PC-3 (cell line): ENCODE results near the gene CBX7. TPM values are rescaled to one million over a fixed set of nuclear protein-coding genes. Genes with fewer than 3 reads are reported as not detected.
"Not testable (repeated sequence)": the region's sequence is repeated elsewhere in the genome, so short reads cannot be mapped to it uniquely, and the experiment has no call there.

Experiments used
- ATAC-seq: fragments of 200-7000 bp; cut with Tn5 transposase; 2 replicates; pipeline ENCODE4 v1.9.1; 2020; ENCODE audit warnings: mild to moderate bottlenecking, moderate library complexity
- BruUV-seq: library from RNA; stranded (reverse); fragments of 400-500 nt; replicated peaks from 2 replicates; lab custom pipeline; 2021; lab: Mats Ljungman, UMichigan
- CTCF ChIA-PET: fragments of 300-600 bp; sonication (Branson Sonifier 250); formaldehyde crosslinking; loops from one replicate; lab custom pipeline; 2022; ENCODE audit warnings: antibody characterized with exemption; lab: Charles Lee
- POLR2A ChIA-PET: fragments of 300-600 bp; sonication (Branson Sonifier 250); formaldehyde crosslinking; loops from one replicate; lab custom pipeline; 2022; ENCODE audit warnings: antibody characterized with exemption; ENCODE audit not compliant: unreplicated experiment; lab: Charles Lee
- DNase-seq: peaks from one replicate; pipeline ENCODE4 v3.0.0-alpha.2; 2015
- H2AFZ ChIP-seq: fragments of 300-600 bp; sonication (generic); 2 replicates; pipeline ENCODE4 v1.6.0; 2016; ENCODE audit warnings: antibody characterized with exemption, low read length
- H3F3A ChIP-seq: fragments of 300-600 bp; sonication (generic); one replicate; pipeline ENCODE4 v1.6.0; 2017; ENCODE audit warnings: antibody characterized with exemption, low read length, control low read depth, mild to moderate bottlenecking; ENCODE audit not compliant: unreplicated experiment
- H3K27ac ChIP-seq: fragments of 300-600 bp; sonication (generic); 2 replicates; pipeline ENCODE4 v1.5.1; 2016; ENCODE audit warnings: mild to moderate bottlenecking, low read length
- H3K27me3 ChIP-seq: fragments of 300-600 bp; sonication (generic); 2 replicates; pipeline ENCODE4 v1.6.1; 2016; ENCODE audit warnings: low read length, mixed read lengths
- H3K36me3 ChIP-seq: fragments of 300-600 bp; sonication (generic); 2 replicates; pipeline ENCODE4 v1.6.1; 2016; ENCODE audit warnings: low read depth, mixed run types, low read length, mixed read lengths
- H3K4me1 ChIP-seq: fragments of 300-600 bp; sonication (generic); 2 replicates; pipeline ENCODE4 v1.5.1; 2016; ENCODE audit warnings: low read length; ENCODE audit not compliant: insufficient read depth
- H3K4me2 ChIP-seq: fragments of 300-600 bp; sonication (generic); 2 replicates; pipeline ENCODE4 v1.6.0; 2016; ENCODE audit warnings: low read length
- H3K4me3 ChIP-seq: fragments of 300-600 bp; sonication (generic); 2 replicates; pipeline ENCODE4 v1.5.1; 2016; ENCODE audit warnings: mild to moderate bottlenecking, low read length, mixed read lengths
- H3K79me2 ChIP-seq: fragments of 300-600 bp; sonication (generic); 2 replicates; pipeline ENCODE4 v1.6.1; 2017; ENCODE audit warnings: low read length, mixed read lengths
- H3K9ac ChIP-seq: fragments of 300-600 bp; sonication (generic); 2 replicates; pipeline ENCODE4 v1.6.0; 2016; ENCODE audit warnings: mild to moderate bottlenecking, low read length
- H3K9me2 ChIP-seq: fragments of 300-600 bp; sonication (generic); replicated peaks from 2 replicates; pipeline ENCODE4 v1.6.1; 2016; ENCODE audit warnings: mixed run types, low read length, mixed read lengths
- H3K9me3 ChIP-seq: fragments of 300-600 bp; sonication (generic); 2 replicates; pipeline ENCODE4 v1.6.1; 2016; ENCODE audit warnings: low read length, mixed read lengths
- H4K20me1 ChIP-seq: fragments of 300-600 bp; sonication (generic); 2 replicates; pipeline ENCODE4 v1.6.1; 2016; ENCODE audit warnings: low read length, mixed read lengths
- CTCF ChIP-seq: fragments of 300-600 bp; sonication (generic); conservative IDR thresholded peaks from 2 replicates; pipeline ENCODE4 v1.5.1; 2017; ENCODE audit warnings: antibody characterized with exemption, low read depth, mild to moderate bottlenecking, low read length
- EZH2 ChIP-seq: fragments of 300-600 bp; sonication (generic); IDR thresholded peaks from one replicate; pipeline ENCODE4 v1.6.1; 2017; ENCODE audit warnings: antibody characterized with exemption, mild to moderate bottlenecking, low read length; ENCODE audit not compliant: unreplicated experiment
- EZH2phosphoT487 ChIP-seq: fragments of 300-600 bp; sonication (generic); IDR thresholded peaks from 2 replicates; pipeline ENCODE4 v1.6.1; 2018; ENCODE audit warnings: mild to moderate bottlenecking, antibody characterized with exemption, low read length, borderline replicate concordance
- intact Hi-C: fragments of 100-400 bp; cut with micrococcal nuclease; formaldehyde crosslinking; loops from 2 replicates; pipeline ENCODE4 v1.9.0; 2023
- total RNA-seq: library from RNA; depleted of rRNA; stranded (reverse); fragments of >200 nt; gene quantifications from 2 replicates; pipeline ENCODE4 v1.2.3, GENCODE V29; 2014

The CBX7 gene
- total RNA-seq, 1 experiment from 2014 or later, result 8.6 TPM

- CTCF ChIA-PET, result no interaction called here
- H3F3A ChIP-seq, result no peaks in the 10 kb centered on the region
- H3K27ac ChIP-seq, result no peak overlapping the region
- no peaks in the 10 kb centered on the region for H3K79me2 ChIP-seq
- H3K9ac ChIP-seq, result no peak overlapping the region
- H3K4me2 ChIP-seq, result no peak overlapping the region
- intact Hi-C loops, result no loop called here
- no peak overlapping the region for H2AFZ ChIP-seq
- peaks cover 7% of the 10 kb centered on the region; the same call in 1 of the 2 replicates for H3K4me1 ChIP-seq
- TF ChIP-seq EZH2 (no peak), CTCF (no peak), EZH2phosphoT487 (no peak)
- H4K20me1 ChIP-seq, result no peaks in the 10 kb centered on the region
- H3K9me3 ChIP-seq, result no peaks in the 10 kb centered on the region
- no peak overlapping the region for H3K4me3 ChIP-seq
- POLR2A ChIA-PET, result no interaction called here
- no peaks in the 10 kb centered on the region for H3K36me3 ChIP-seq
- no TSS peak for BruUV-seq
- DNase-seq, result no peak
- H3K27me3 ChIP-seq, result no peaks in the 10 kb centered on the region
- no peaks in the 10 kb centered on the region for H3K9me2 ChIP-seq
- no peak for ATAC-seq
These were observed 14.1 kb upstream of the CBX7 start for GRCh38 chr22:39166547-39166946.

- H3K9me2 ChIP-seq, ATAC-seq, H3K4me1 ChIP-seq, H3K9ac ChIP-seq, intact Hi-C loops, H3K79me2 ChIP-seq, H3K4me3 ChIP-seq, H2AFZ ChIP-seq, BruUV-seq, H3K27ac ChIP-seq, H4K20me1 ChIP-seq, H3K27me3 ChIP-seq, CTCF ChIA-PET, DNase-seq, H3K4me2 ChIP-seq, POLR2A ChIA-PET, H3K9me3 ChIP-seq, H3K36me3 ChIP-seq, H3F3A ChIP-seq: not testable (repeated sequence)
These were observed 3.6 kb upstream of the CBX7 start for GRCh38 chr22:39156093-39156492.

DNA sequence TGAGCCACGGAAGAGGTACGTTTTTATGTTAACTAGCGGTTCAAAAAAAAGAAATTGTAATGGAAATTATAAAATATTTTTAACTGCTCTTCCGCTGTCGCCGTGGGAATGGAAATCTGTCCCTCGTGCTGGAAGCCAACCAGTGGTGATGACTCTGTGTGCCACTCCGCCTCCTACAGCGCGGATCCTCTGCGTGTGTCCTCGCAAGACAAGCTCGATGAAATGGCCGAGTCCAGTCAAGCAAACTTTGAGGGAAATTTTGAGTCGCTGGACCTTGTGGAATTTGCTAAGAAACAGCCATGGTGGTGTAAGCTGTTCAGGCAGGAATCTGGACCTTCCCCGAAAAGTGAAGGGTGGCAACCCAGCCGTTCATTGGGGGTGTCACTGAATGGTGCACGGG, 2.9 kb upstream of the CBX7 start:
- ChIA-PET POLR2A (no interaction called here), CTCF (no interaction called here)
- ATAC-seq, result no peak

More for the DNA sequence above, 2.9 kb upstream of the CBX7 start:
- H3K4me2 ChIP-seq, result no peak overlapping the region
- H3K9ac ChIP-seq, result no peak overlapping the region
- H2AFZ ChIP-seq, result no peak overlapping the region
- H3K9me2 ChIP-seq, result no peaks in the 10 kb centered on the region
- no peaks in the 10 kb centered on the region for H4K20me1 ChIP-seq
- no peaks in the 10 kb centered on the region for H3K36me3 ChIP-seq
- intact Hi-C loops, result no loop called here
- no TSS peak for BruUV-seq
- no peaks in the 10 kb centered on the region for H3K27me3 ChIP-seq
- H3K4me1 ChIP-seq, result peaks cover 5% of the 10 kb centered on the region; the same call in 1 of the 2 replicates
- DNase-seq, result no peak
- no peaks in the 10 kb centered on the region for H3F3A ChIP-seq
- TF ChIP-seq EZH2phosphoT487 (no peak), EZH2 (no peak), CTCF (no peak)
- no peaks in the 10 kb centered on the region for H3K9me3 ChIP-seq
- H3K4me3 ChIP-seq, result no peak overlapping the region
- no peaks in the 10 kb centered on the region for H3K79me2 ChIP-seq
- no peak overlapping the region for H3K27ac ChIP-seq
